Loucy (cell line): ENCODE measurements around the gene HDAC11.

Experiments used
- H2AFZ ChIP-seq: fragments of 200-600 bp; sonication (generic); 2 replicates; pipeline ENCODE4 v1.6.0; 2016; ENCODE audit warnings: antibody characterized with exemption, mild to moderate bottlenecking, low read length, moderate library complexity
- H3F3A ChIP-seq: fragments of 200-600 bp; 2 replicates; pipeline ENCODE4 v1.6.0; 2016; ENCODE audit warnings: antibody characterized with exemption, low read depth, mild to moderate bottlenecking
- H3K27me3 ChIP-seq: fragments of 200-600 bp; sonication (generic); 2 replicates; pipeline ENCODE4 v1.6.1; 2014; ENCODE audit warnings: low read length, mild to moderate bottlenecking; ENCODE audit not compliant: insufficient read depth, poor library complexity, severe bottlenecking
- H3K36me3 ChIP-seq: fragments of 200-600 bp; sonication (generic); 2 replicates; pipeline ENCODE4 v1.6.1; 2016; ENCODE audit warnings: low read length; ENCODE audit not compliant: insufficient read depth
- H3K4me1 ChIP-seq: fragments of 200-600 bp; sonication (generic); 2 replicates; pipeline ENCODE4 v1.5.1; 2014; ENCODE audit warnings: low read length, mild to moderate bottlenecking; ENCODE audit not compliant: insufficient read depth, poor library complexity, severe bottlenecking
- H3K4me2 ChIP-seq: fragments of 200-600 bp; sonication (generic); 2 replicates; pipeline ENCODE4 v1.6.0; 2014; ENCODE audit warnings: antibody characterized with exemption, low read length, low read depth, mild to moderate bottlenecking; ENCODE audit not compliant: poor library complexity, severe bottlenecking
- H3K4me3 ChIP-seq: fragments of 200-600 bp; sonication (generic); 2 replicates; pipeline ENCODE4 v1.5.1; 2014; ENCODE audit warnings: low read length, mild to moderate bottlenecking, mixed read lengths; ENCODE audit not compliant: poor library complexity, severe bottlenecking
- H3K79me2 ChIP-seq: fragments of 200-600 bp; sonication (generic); 2 replicates; pipeline ENCODE4 v1.6.1; 2014; ENCODE audit warnings: low read length; ENCODE audit not compliant: insufficient read depth
- H3K9ac ChIP-seq: fragments of 200-600 bp; sonication (generic); 2 replicates; pipeline ENCODE4 v1.6.0; 2014; ENCODE audit warnings: mild to moderate bottlenecking, low read depth, low read length, moderate library complexity; ENCODE audit not compliant: poor library complexity, severe bottlenecking
- H3K9me2 ChIP-seq: fragments of 200-600 bp; sonication (generic); replicated peaks from 2 replicates; pipeline ENCODE4 v1.6.1; 2016; ENCODE audit warnings: low read depth, low read length, mixed read lengths
- H3K9me3 ChIP-seq: fragments of 200-600 bp; sonication (generic); 2 replicates; pipeline ENCODE4 v1.6.1; 2014; ENCODE audit warnings: mild to moderate bottlenecking, antibody characterized with exemption, low read length, low read depth; ENCODE audit not compliant: insufficient read depth
- H4K20me1 ChIP-seq: fragments of 200-600 bp; sonication (generic); 2 replicates; pipeline ENCODE4 v1.6.0; 2014; ENCODE audit warnings: antibody characterized with exemption, low read length, mild to moderate bottlenecking; ENCODE audit not compliant: insufficient read depth, poor library complexity, severe bottlenecking
- CTCF ChIP-seq: fragments of 200-600 bp; sonication (generic); conservative IDR thresholded peaks from 2 replicates; pipeline ENCODE4 v1.5.1; 2014; ENCODE audit warnings: mild to moderate bottlenecking, antibody characterized with exemption, low read length
- EZH2phosphoT487 ChIP-seq: fragments of 200-600 bp; IDR thresholded peaks from 2 replicates; pipeline ENCODE4 v1.6.1; 2018; ENCODE audit warnings: antibody characterized with exemption, mild to moderate bottlenecking, moderate library complexity, borderline replicate concordance

HDAC11 gene

GRCh38 chr3:13474021-13474420, 6.1 kb upstream of the HDAC11 start:
- Histone ChIP-seq H3K4me1 (no peaks in the 10 kb centered on the region), H3K4me2 (no peak overlapping the region), H3K36me3 (no peaks in the 10 kb centered on the region), H3K4me3 (no peak overlapping the region), H3F3A (no peaks in the 10 kb centered on the region), H4K20me1 (no peaks in the 10 kb centered on the region), H3K9me3 (no peaks in the 10 kb centered on the region), H3K27me3 (no peaks in the 10 kb centered on the region), H3K79me2 (no peaks in the 10 kb centered on the region), H3K9me2 (no peaks in the 10 kb centered on the region), H2AFZ (no peak overlapping the region), H3K9ac (no peak overlapping the region)
- TF ChIP-seq EZH2phosphoT487, result no peak
- TF ChIP-seq CTCF, result no peak

GRCh38 chr3:13474776-13475303, 5.3 kb upstream of the HDAC11 start:
- H3F3A ChIP-seq, result no peaks in the 10 kb centered on the region
- H3K9me2 ChIP-seq, result no peaks in the 10 kb centered on the region
- H2AFZ ChIP-seq, result no peak overlapping the region
- no peaks in the 10 kb centered on the region for H3K9me3 ChIP-seq
- no peaks in the 10 kb centered on the region for H4K20me1 ChIP-seq
- H3K4me2 ChIP-seq, result no peak overlapping the region
- no peaks in the 10 kb centered on the region for H3K4me1 ChIP-seq
- no peaks in the 10 kb centered on the region for H3K36me3 ChIP-seq
- H3K79me2 ChIP-seq, result no peaks in the 10 kb centered on the region
- H3K27me3 ChIP-seq, result no peaks in the 10 kb centered on the region
- no peak overlapping the region for H3K9ac ChIP-seq
- TF ChIP-seq EZH2phosphoT487 (no peak), CTCF (no peak)
- H3K4me3 ChIP-seq, result no peak overlapping the region

GRCh38 chr3:13475871-13476590, 4.1 kb upstream of the HDAC11 start:
- H3K9me2 ChIP-seq, result no peaks in the 10 kb centered on the region
- no peak overlapping the region for H3K9ac ChIP-seq
- H3K79me2 ChIP-seq, result no peaks in the 10 kb centered on the region
- no peaks in the 10 kb centered on the region for H3K4me1 ChIP-seq
- H3K27me3 ChIP-seq, result no peaks in the 10 kb centered on the region
- no peak overlapping the region for H3K4me3 ChIP-seq
- H3K9me3 ChIP-seq, result no peaks in the 10 kb centered on the region
- H2AFZ ChIP-seq, result no peak overlapping the region
- H4K20me1 ChIP-seq, result no peaks in the 10 kb centered on the region
- no peaks in the 10 kb centered on the region for H3F3A ChIP-seq
- no peaks in the 10 kb centered on the region for H3K36me3 ChIP-seq
- no peak overlapping the region for H3K4me2 ChIP-seq
- TF ChIP-seq EZH2phosphoT487, result no peak
- TF ChIP-seq CTCF, result no peak
